Neural progenitor cell (in vitro differentiated cells): ENCODE measurements around the gene FAM185A. TPM values are rescaled to one million over a fixed set of nuclear protein-coding genes. Genes with fewer than 3 reads are reported as not detected.

Experiments used
- DNase-seq: peaks from one replicate; pipeline ENCODE4 v3.0.0-alpha.2; 2016; ENCODE audit warnings: low spot score
- H2AFZ ChIP-seq: fragments of 200-600 bp; sonication (generic); replicated peaks from 2 replicates; pipeline ENCODE4 v1.6.1; 2016; ENCODE audit warnings: antibody characterized with exemption
- H3F3A ChIP-seq: fragments of 200-600 bp; sonication (generic); 2 replicates; pipeline ENCODE4 v1.6.1; 2016; ENCODE audit warnings: antibody characterized with exemption, low read depth
- H3K27ac ChIP-seq: fragments of 200-600 bp; sonication (generic); 2 replicates; pipeline ENCODE4 v1.5.1; 2016; ENCODE audit warnings: mild to moderate bottlenecking
- H3K27me3 ChIP-seq: fragments of 200-600 bp; sonication (generic); 2 replicates; pipeline ENCODE4 v1.6.1; 2016; ENCODE audit warnings: mild to moderate bottlenecking, moderate library complexity
- H3K36me3 ChIP-seq: fragments of 200-600 bp; sonication (generic); 2 replicates; pipeline ENCODE4 v1.5.1; 2016
- H3K4me1 ChIP-seq: fragments of 200-600 bp; sonication (generic); 2 replicates; pipeline ENCODE4 v1.6.1; 2016; ENCODE audit warnings: mixed run types
- H3K4me2 ChIP-seq: fragments of 200-600 bp; sonication (generic); 2 replicates; pipeline ENCODE4 v1.6.1; 2016
- H3K4me3 ChIP-seq: fragments of 200-600 bp; sonication (generic); 2 replicates; pipeline ENCODE4 v1.5.1; 2016
- H3K79me2 ChIP-seq: fragments of 200-600 bp; sonication (generic); 2 replicates; pipeline ENCODE4 v1.6.1; 2016; ENCODE audit warnings: low read depth
- H3K9ac ChIP-seq: fragments of 200-600 bp; sonication (generic); 2 replicates; pipeline ENCODE4 v1.6.1; 2016
- H3K9me3 ChIP-seq: fragments of 200-600 bp; sonication (generic); 2 replicates; pipeline ENCODE4 v1.5.1; 2016; ENCODE audit warnings: low read depth
- H4K20me1 ChIP-seq: fragments of 200-600 bp; sonication (generic); 2 replicates; pipeline ENCODE4 v1.6.1; 2016; ENCODE audit warnings: low read depth
- H3K27ac Mint-ChIP-seq: 3 replicates; pipeline ENCODE4 v1.8.0; 2021; ENCODE audit warnings: mixed read lengths
- H3K27me3 Mint-ChIP-seq: 2 replicates; pipeline ENCODE4 v1.8.0; 2022; ENCODE audit warnings: low read depth, mild to moderate bottlenecking, inconsistent platforms, moderate library complexity, mixed read lengths; ENCODE audit not compliant: insufficient read depth
- H3K36me3 Mint-ChIP-seq: 3 replicates; pipeline ENCODE4 v1.8.0; 2021; ENCODE audit warnings: mixed read lengths
- H3K4me1 Mint-ChIP-seq: 3 replicates; pipeline ENCODE4 v1.8.0; 2021; ENCODE audit warnings: mixed read lengths
- H3K4me3 Mint-ChIP-seq: 3 replicates; pipeline ENCODE4 v1.8.0; 2021; ENCODE audit warnings: mild to moderate bottlenecking, moderate library complexity, mixed read lengths
- H3K9me3 Mint-ChIP-seq: 3 replicates; pipeline ENCODE4 v1.8.0; 2020; ENCODE audit warnings: mixed read lengths
- EZH2 ChIP-seq: fragments of 200-600 bp; sonication (generic); IDR thresholded peaks from 2 replicates; pipeline ENCODE4 v1.6.1; 2017; ENCODE audit warnings: antibody characterized with exemption, mild to moderate bottlenecking, moderate library complexity
- EZH2phosphoT487 ChIP-seq: fragments of 200-600 bp; sonication (generic); IDR thresholded peaks from 2 replicates; pipeline ENCODE4 v1.6.1; 2017; ENCODE audit warnings: antibody characterized with exemption
- total RNA-seq: library from RNA; depleted of rRNA; stranded (reverse); fragments of >200 nt; gene quantifications from 2 replicates; pipeline ENCODE4 v1.2.3, GENCODE V29; 2015; ENCODE audit warnings: low replicate concordance
- TF ChIP-seq, protein P1 (sequence below): fragments of 200-600 bp; sonication (generic); IDR thresholded peaks from 2 replicates; pipeline ENCODE4 v1.5.1; 2017; ENCODE audit warnings: antibody characterized with exemption, mild to moderate bottlenecking

The FAM185A gene
- total RNA-seq, 1 donor from 2014 or later: 19.9 TPM

DNA sequence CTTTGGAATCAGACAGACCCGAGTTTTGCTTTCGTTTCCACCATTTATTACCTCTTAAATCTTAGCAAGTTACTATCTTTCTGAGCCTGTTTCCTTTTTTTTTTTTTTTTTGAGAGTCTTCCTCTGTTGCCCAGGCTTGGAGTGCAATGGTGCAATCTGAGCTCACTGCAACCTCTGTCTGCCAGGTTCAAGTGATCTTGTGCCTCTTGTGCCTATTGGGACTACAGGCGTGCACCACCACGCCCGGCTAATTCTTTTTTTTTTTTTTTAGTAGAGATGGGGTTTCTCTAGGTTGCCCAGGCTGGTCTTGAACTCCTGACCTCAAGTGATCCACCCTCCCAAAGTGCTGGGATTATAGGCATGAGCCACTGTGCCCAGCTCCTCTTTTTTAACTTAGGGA lies 84.5 kb downstream of the FAM185A start:
- no peaks in the 10 kb centered on the region for H4K20me1 ChIP-seq

DNA sequence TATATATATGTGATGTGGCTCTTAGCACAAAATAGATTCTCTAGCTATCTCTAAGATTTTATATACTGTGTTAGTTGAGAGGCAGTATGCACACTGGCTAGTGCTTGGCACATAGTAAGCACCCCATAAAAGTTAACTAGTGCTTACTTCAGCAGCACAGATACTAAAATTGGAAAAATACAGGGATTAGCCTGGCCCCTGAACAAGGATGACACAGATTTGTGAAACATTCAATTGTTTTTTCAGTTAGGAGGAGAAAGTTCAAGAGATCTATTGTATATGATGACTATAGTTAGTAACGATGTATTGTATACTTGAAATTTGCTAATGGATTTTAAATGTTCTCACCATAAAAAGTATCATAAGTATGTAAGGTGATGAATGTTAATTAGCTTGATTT lies 85.7 kb downstream of the FAM185A start:
- H3K27ac Mint-ChIP-seq: no peak overlapping the region
- peaks cover 4% of the 10 kb centered on the region for H3K27me3 Mint-ChIP-seq
- H3K4me1 ChIP-seq: peaks cover 3% of the 10 kb centered on the region
- H2AFZ ChIP-seq: no peak overlapping the region
- H3K36me3 Mint-ChIP-seq: peaks cover 2% of the 10 kb centered on the region
- H3K4me3 ChIP-seq: no peak overlapping the region
- H3F3A ChIP-seq: no peaks in the 10 kb centered on the region
- H3K27me3 ChIP-seq: no peaks in the 10 kb centered on the region
- peaks cover under 1% of the 10 kb centered on the region for H3K4me1 Mint-ChIP-seq
- no peak overlapping the region for H3K4me3 Mint-ChIP-seq
- no peak for DNase-seq
- H3K36me3 ChIP-seq: no peaks in the 10 kb centered on the region
- H3K79me2 ChIP-seq: no peaks in the 10 kb centered on the region
- TF ChIP-seq, protein P1, sequence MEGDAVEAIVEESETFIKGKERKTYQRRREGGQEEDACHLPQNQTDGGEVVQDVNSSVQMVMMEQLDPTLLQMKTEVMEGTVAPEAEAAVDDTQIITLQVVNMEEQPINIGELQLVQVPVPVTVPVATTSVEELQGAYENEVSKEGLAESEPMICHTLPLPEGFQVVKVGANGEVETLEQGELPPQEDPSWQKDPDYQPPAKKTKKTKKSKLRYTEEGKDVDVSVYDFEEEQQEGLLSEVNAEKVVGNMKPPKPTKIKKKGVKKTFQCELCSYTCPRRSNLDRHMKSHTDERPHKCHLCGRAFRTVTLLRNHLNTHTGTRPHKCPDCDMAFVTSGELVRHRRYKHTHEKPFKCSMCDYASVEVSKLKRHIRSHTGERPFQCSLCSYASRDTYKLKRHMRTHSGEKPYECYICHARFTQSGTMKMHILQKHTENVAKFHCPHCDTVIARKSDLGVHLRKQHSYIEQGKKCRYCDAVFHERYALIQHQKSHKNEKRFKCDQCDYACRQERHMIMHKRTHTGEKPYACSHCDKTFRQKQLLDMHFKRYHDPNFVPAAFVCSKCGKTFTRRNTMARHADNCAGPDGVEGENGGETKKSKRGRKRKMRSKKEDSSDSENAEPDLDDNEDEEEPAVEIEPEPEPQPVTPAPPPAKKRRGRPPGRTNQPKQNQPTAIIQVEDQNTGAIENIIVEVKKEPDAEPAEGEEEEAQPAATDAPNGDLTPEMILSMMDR: no peak
- TF ChIP-seq EZH2: no peak
- no peak for TF ChIP-seq EZH2phosphoT487
- no peaks in the 10 kb centered on the region for H3K9me3 Mint-ChIP-seq
- H4K20me1 ChIP-seq: no peaks in the 10 kb centered on the region
- no peak overlapping the region for H3K27ac ChIP-seq
- H3K4me2 ChIP-seq: no peak overlapping the region
- H3K9ac ChIP-seq: no peak overlapping the region
- H3K9me3 ChIP-seq: no peaks in the 10 kb centered on the region

More for the DNA sequence above, 84.5 kb downstream of the FAM185A start:
- peaks cover 3% of the 10 kb centered on the region for H3K4me1 ChIP-seq
- H3F3A ChIP-seq: no peaks in the 10 kb centered on the region
- no peak overlapping the region for H3K9ac ChIP-seq
- H3K9me3 ChIP-seq: no peaks in the 10 kb centered on the region
- H3K4me1 Mint-ChIP-seq: peaks cover 3% of the 10 kb centered on the region
- H3K4me2 ChIP-seq: no peak overlapping the region
- no peak overlapping the region for H3K27ac Mint-ChIP-seq
- no peak overlapping the region for H3K27ac ChIP-seq
- TF ChIP-seq EZH2 (no peak), EZH2phosphoT487 (no peak)
- TF ChIP-seq, protein P1: no peak
- H3K9me3 Mint-ChIP-seq: no peaks in the 10 kb centered on the region
- DNase-seq: no peak
- H3K4me3 ChIP-seq: no peak overlapping the region
- H2AFZ ChIP-seq: no peak overlapping the region
- no peak overlapping the region for H3K4me3 Mint-ChIP-seq
- no peaks in the 10 kb centered on the region for H3K27me3 ChIP-seq
- H3K36me3 Mint-ChIP-seq: peaks cover 8% of the 10 kb centered on the region
- no peaks in the 10 kb centered on the region for H3K36me3 ChIP-seq
- peaks cover 4% of the 10 kb centered on the region for H3K27me3 Mint-ChIP-seq
- no peaks in the 10 kb centered on the region for H3K79me2 ChIP-seq

DNA sequence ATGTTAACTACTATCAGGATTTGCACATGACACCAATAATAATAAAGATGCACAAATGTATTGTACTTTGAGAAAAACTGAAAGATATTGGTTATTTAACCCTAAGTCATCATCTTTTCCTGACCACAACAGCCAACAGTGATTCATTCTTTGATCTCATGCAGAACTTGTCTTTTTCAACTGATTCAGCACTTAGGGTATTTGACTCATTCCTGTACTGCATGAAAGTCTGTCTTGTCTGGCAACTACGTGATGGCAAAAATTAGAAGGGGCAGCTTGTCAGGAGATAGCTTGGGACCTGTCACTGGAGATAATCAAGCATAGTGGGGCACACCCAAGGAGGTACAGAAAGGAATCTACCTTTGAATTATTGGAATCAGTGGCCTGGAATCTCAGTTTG lies 86.2 kb downstream of the FAM185A start:
- no peak overlapping the region for H3K4me2 ChIP-seq
- H3K79me2 ChIP-seq: no peaks in the 10 kb centered on the region

More for the DNA sequence above, 86.2 kb downstream of the FAM185A start:
- Mint-ChIP-seq H3K4me3 (no peak overlapping the region), H3K36me3 (peaks cover 2% of the 10 kb centered on the region), H3K4me1 (no peaks in the 10 kb centered on the region), H3K27me3 (peaks cover 4% of the 10 kb centered on the region), H3K9me3 (no peaks in the 10 kb centered on the region), H3K27ac (no peak overlapping the region)
- Histone ChIP-seq H3K27me3 (no peaks in the 10 kb centered on the region), H3F3A (no peaks in the 10 kb centered on the region), H3K36me3 (no peaks in the 10 kb centered on the region), H2AFZ (no peak overlapping the region), H3K27ac (no peak overlapping the region), H3K4me1 (peaks cover 2% of the 10 kb centered on the region), H4K20me1 (no peaks in the 10 kb centered on the region), H3K4me3 (no peak overlapping the region), H3K9me3 (no peaks in the 10 kb centered on the region), H3K9ac (no peak overlapping the region)
- DNase-seq: no peak
- TF ChIP-seq EZH2phosphoT487 (no peak), EZH2 (no peak)
- TF ChIP-seq, protein P1: no peak
